ENCODE data around the gene ARMC5. TPM values are rescaled to one million over a fixed set of nuclear protein-coding genes. Genes with fewer than 3 reads are reported as not detected.

ARMC5 gene
- total and polyA plus RNA-seq, 9 of the 15 experiments (the other 6 are each of a cell fraction or from before 2014, with no cell fraction given) = 0.11 to 13.5 (median 2.1) TPM

- Histone ChIP-seq H3K4me1 (replicated peaks in 1 of 2; ENCODE audit: control insufficient read depth in 2 of 2, insufficient read depth in 2 of 2, low read length in 2 of 2) (peaks cover 19 to 52% of the 10 kb centered on the region in 2 experiments; a peak in 4 of 5 replicates), H3K9me3 (replicated peaks; ENCODE audit: control insufficient read depth, insufficient read depth, low read depth, low read length) (no peaks in the 10 kb centered on the region), H2AFZ (ENCODE audit: low read depth, low read length) (peak overlapping the region; percentile 17; the same call in 1 of the 2 replicates), H3K27me3 (ENCODE audit: control insufficient read depth in 2 of 2, insufficient read depth in 2 of 2, low read length in 2 of 2) (no peaks in the 10 kb centered on the region), H3K9ac (ENCODE audit: insufficient read depth in 1 of 2, low read depth in 2 of 2, low read length in 2 of 2) (no peak overlapping the region), H3K9me1 (ENCODE audit: control insufficient read depth, insufficient read depth, low read length) (no peaks in the 10 kb centered on the region), H3K27ac (ENCODE audit: extremely low read depth, low read depth, low read length) (no peak overlapping the region), H3K36me3 (ENCODE audit: control insufficient read depth, insufficient read depth, low read length) (no peaks in the 10 kb centered on the region), H3K4me3 (no peak overlapping the region), H3K79me2 (ENCODE audit: control insufficient read depth, insufficient read depth, low read length) (no peaks in the 10 kb centered on the region), H3K4me2 (ENCODE audit: insufficient read depth, low read length) (no peak overlapping the region), H4K20me1 (replicated peaks; ENCODE audit: control insufficient read depth, insufficient read depth, low read length) (no peaks in the 10 kb centered on the region)
- BruUV-seq (replicated peaks) = no TSS peak
- ATAC-seq (peak; percentile 64), FAIRE-seq (peak; percentile 58), DNase-seq (ENCODE audit: extremely low read depth in 1 of 4, low spot score in 3 of 4) (peak; percentile 71 to 86 (median 76))
- 73% methylated on average over 13 of the region's 20 CpGs for WGBS (ENCODE audit: insufficient coverage, low coverage, missing lambda C conversion rate)
- intact Hi-C loops (cut with micrococcal nuclease) = loop anchor here (5.0 kb wide), 1 partner anchor 50 kb away; no protein-coding TSS in a partner anchor
- CTCF ChIA-PET (ENCODE audit: low intra/inter-chr PET ratio) = no interaction called here
- in situ Hi-C loops (cut with MboI) = no loop called here
- POLR2A ChIA-PET = interaction anchor here (1.0 kb wide), 1 partner anchor 12 kb away, joined by 7 read pairs; no protein-coding TSS in a partner anchor
- TF ChIP-seq, protein P1, sequence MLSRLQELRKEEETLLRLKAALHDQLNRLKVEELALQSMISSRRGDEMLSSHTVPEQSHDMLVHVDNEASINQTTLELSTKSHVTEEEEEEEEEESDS (CRISPR knock-in tag; IDR thresholded peaks at IDR 0.05) = no peak
- TF ChIP-seq, protein P2, sequence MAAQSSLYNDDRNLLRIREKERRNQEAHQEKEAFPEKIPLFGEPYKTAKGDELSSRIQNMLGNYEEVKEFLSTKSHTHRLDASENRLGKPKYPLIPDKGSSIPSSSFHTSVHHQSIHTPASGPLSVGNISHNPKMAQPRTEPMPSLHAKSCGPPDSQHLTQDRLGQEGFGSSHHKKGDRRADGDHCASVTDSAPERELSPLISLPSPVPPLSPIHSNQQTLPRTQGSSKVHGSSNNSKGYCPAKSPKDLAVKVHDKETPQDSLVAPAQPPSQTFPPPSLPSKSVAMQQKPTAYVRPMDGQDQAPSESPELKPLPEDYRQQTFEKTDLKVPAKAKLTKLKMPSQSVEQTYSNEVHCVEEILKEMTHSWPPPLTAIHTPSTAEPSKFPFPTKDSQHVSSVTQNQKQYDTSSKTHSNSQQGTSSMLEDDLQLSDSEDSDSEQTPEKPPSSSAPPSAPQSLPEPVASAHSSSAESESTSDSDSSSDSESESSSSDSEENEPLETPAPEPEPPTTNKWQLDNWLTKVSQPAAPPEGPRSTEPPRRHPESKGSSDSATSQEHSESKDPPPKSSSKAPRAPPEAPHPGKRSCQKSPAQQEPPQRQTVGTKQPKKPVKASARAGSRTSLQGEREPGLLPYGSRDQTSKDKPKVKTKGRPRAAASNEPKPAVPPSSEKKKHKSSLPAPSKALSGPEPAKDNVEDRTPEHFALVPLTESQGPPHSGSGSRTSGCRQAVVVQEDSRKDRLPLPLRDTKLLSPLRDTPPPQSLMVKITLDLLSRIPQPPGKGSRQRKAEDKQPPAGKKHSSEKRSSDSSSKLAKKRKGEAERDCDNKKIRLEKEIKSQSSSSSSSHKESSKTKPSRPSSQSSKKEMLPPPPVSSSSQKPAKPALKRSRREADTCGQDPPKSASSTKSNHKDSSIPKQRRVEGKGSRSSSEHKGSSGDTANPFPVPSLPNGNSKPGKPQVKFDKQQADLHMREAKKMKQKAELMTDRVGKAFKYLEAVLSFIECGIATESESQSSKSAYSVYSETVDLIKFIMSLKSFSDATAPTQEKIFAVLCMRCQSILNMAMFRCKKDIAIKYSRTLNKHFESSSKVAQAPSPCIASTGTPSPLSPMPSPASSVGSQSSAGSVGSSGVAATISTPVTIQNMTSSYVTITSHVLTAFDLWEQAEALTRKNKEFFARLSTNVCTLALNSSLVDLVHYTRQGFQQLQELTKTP (IDR thresholded peaks at IDR 0.05; ENCODE audit: low read depth in 1 of 2, partially characterized antibody in 2 of 2) = no peak
- TF ChIP-seq, protein P3, sequence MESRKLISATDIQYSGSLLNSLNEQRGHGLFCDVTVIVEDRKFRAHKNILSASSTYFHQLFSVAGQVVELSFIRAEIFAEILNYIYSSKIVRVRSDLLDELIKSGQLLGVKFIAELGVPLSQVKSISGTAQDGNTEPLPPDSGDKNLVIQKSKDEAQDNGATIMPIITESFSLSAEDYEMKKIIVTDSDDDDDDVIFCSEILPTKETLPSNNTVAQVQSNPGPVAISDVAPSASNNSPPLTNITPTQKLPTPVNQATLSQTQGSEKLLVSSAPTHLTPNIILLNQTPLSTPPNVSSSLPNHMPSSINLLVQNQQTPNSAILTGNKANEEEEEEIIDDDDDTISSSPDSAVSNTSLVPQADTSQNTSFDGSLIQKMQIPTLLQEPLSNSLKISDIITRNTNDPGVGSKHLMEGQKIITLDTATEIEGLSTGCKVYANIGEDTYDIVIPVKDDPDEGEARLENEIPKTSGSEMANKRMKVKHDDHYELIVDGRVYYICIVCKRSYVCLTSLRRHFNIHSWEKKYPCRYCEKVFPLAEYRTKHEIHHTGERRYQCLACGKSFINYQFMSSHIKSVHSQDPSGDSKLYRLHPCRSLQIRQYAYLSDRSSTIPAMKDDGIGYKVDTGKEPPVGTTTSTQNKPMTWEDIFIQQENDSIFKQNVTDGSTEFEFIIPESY (CRISPR knock-in tag; IDR thresholded peaks at IDR 0.05) = peak; percentile 97
- TF ChIP-seq ZKSCAN1 (IDR thresholded peaks at IDR 0.05; ENCODE audit: low read depth, low read length) = no peak
- TF ChIP-seq CHCHD3 (CRISPR knock-in tag; IDR thresholded peaks at IDR 0.05) = no peak
- TF ChIP-seq MED1 (CRISPR knock-in tag; IDR thresholded peaks at IDR 0.05; ENCODE audit: borderline replicate concordance) = no peak
- TF ChIP-seq ATF3 (IDR thresholded peaks at IDR 0.05) = peak; percentile 16; the same call in 1 of the 2 replicates
- no peak for TF ChIP-seq ATF3 (CRISPR knock-in tag; conservative IDR thresholded peaks at IDR 0.05)
- TF ChIP-seq ZNF324 (CRISPR knock-in tag; IDR thresholded peaks at IDR 0.05) = no peak
- TF ChIP-seq NFIC (IDR thresholded peaks at IDR 0.05) = peak; percentile 93
- TF ChIP-seq SAFB (IDR thresholded peaks at IDR 0.05; ENCODE audit: borderline replicate concordance, low read depth, low read length) = no peak
- no peak for TF ChIP-seq CHD4 (IDR thresholded peaks at IDR 0.05; ENCODE audit: insufficient read depth, insufficient replicate concordance, low read depth, low read length, poor library complexity, severe bottlenecking)
- no peak for TF ChIP-seq ZBED1 (IDR thresholded peaks at IDR 0.05)
- 0 out of 2 replicates have a peak, but pooled peaks have one; percentile 6 for TF ChIP-seq POLR2G (IDR thresholded peaks at IDR 0.05; ENCODE audit: low read depth, low read length)
- 0 out of 2 replicates have a peak, but pooled peaks have one; percentile 33 for TF ChIP-seq CC2D1A (IDR thresholded peaks at IDR 0.05)
- no peak for TF ChIP-seq NR3C1 (CRISPR knock-in tag; IDR thresholded peaks at IDR 0.05)
Observed at GRCh38 chr16:31472709-31473203, 13.5 kb downstream of the ARMC5 start.
